ENCODE data around the gene PPM1F. TPM values are rescaled to one million over a fixed set of nuclear protein-coding genes. Genes with fewer than 3 reads are reported as not detected.

The PPM1F gene
- total and polyA plus RNA-seq, 5 donors, result 17.5 to 25.5 (median 20.7) TPM

- DNase-seq (peak in 1 of 3 donors; percentile 34), ATAC-seq (peak in 1 of 2 donors; percentile 5)
- Histone ChIP-seq H3K27ac (ENCODE audit: low read length) (no peak overlapping the region), H3K4me3 (ENCODE audit: low read length) (no peak overlapping the region), H3K27me3 (ENCODE audit: control insufficient read depth, insufficient read depth) (no peaks in the 10 kb centered on the region), H3K4me1 (ENCODE audit: control insufficient read depth, insufficient read depth, low read length) (no peaks in the 10 kb centered on the region), H3K9me3 (ENCODE audit: control insufficient read depth, low read length) (no peaks in the 10 kb centered on the region)
- intact Hi-C loops (cut with DNase I), result loop anchor here in 1 of 4 donors (10.0 kb wide), 1 partner anchor 52 kb away; no protein-coding TSS in a partner anchor
- WGBS, result 71% methylated on average over 16 of the region's 16 CpGs
Measured at GRCh38 chr22:21927174-21927823, 25.3 kb downstream of the PPM1F start.

GRCh38 chr22:21926728-21927127 is 25.9 kb downstream of the PPM1F start:
- Histone ChIP-seq H3K9me3 (ENCODE audit: control insufficient read depth, low read length) (no peaks in the 10 kb centered on the region), H3K4me3 (ENCODE audit: low read length) (no peak overlapping the region), H3K4me1 (ENCODE audit: control insufficient read depth, insufficient read depth, low read length) (no peaks in the 10 kb centered on the region), H3K27ac (ENCODE audit: low read length) (no peak overlapping the region), H3K27me3 (ENCODE audit: control insufficient read depth, insufficient read depth) (no peaks in the 10 kb centered on the region)
- ATAC-seq (no peak), DNase-seq (peak in 1 of 3 donors; percentile 15)
- WGBS, result 84% methylated on average over 4 of the region's 4 CpGs
- intact Hi-C loops (cut with DNase I), result loop anchor here in 1 of 4 donors (10.0 kb wide), 1 partner anchor 52 kb away; no protein-coding TSS in a partner anchor

- Histone ChIP-seq H3K4me1 (ENCODE audit: control insufficient read depth, insufficient read depth, low read length) (no peaks in the 10 kb centered on the region), H3K9me3 (ENCODE audit: control insufficient read depth, low read length) (no peaks in the 10 kb centered on the region), H3K27me3 (ENCODE audit: control insufficient read depth, insufficient read depth) (no peaks in the 10 kb centered on the region), H3K4me3 (ENCODE audit: low read length) (no peak overlapping the region), H3K27ac (ENCODE audit: low read length) (no peak overlapping the region)
- intact Hi-C loops (cut with DNase I), result loop anchor here in 1 of 4 donors (10.0 kb wide), 1 partner anchor 48 kb away; no protein-coding TSS in a partner anchor
- DNase-seq (peak in 1 of 3 donors; percentile 44), ATAC-seq (no peak)
- 94% methylated on average over 21 of the region's 21 CpGs for WGBS
Measured at GRCh38 chr22:21923163-21923561, 29.5 kb downstream of the PPM1F start.

GRCh38 chr22:21922370-21923162 is 30.1 kb downstream of the PPM1F start:
- no peak overlapping the region for H3K27ac ChIP-seq (ENCODE audit: low read length)
- DNase-seq (peak in 1 of 3 donors; percentile 46), ATAC-seq (no peak)
- intact Hi-C loops (cut with DNase I), result loop anchor here in 1 of 4 donors (10.0 kb wide), 1 partner anchor 48 kb away; no protein-coding TSS in a partner anchor
- no peaks in the 10 kb centered on the region for H3K9me3 ChIP-seq (ENCODE audit: control insufficient read depth, low read length)
- 92% methylated on average over 20 of the region's 20 CpGs for WGBS
- H3K27me3 ChIP-seq (ENCODE audit: control insufficient read depth, insufficient read depth), result no peaks in the 10 kb centered on the region
- no peaks in the 10 kb centered on the region for H3K4me1 ChIP-seq (ENCODE audit: control insufficient read depth, insufficient read depth, low read length)
- H3K4me3 ChIP-seq (ENCODE audit: low read length), result no peak overlapping the region

GRCh38 chr22:21921729-21922128 is 30.9 kb downstream of the PPM1F start:
- Histone ChIP-seq H3K27me3 (ENCODE audit: control insufficient read depth, insufficient read depth) (no peaks in the 10 kb centered on the region), H3K9me3 (ENCODE audit: control insufficient read depth, low read length) (no peaks in the 10 kb centered on the region), H3K4me1 (ENCODE audit: control insufficient read depth, insufficient read depth, low read length) (no peaks in the 10 kb centered on the region), H3K4me3 (ENCODE audit: low read length) (no peak overlapping the region), H3K27ac (ENCODE audit: low read length) (no peak overlapping the region)
- WGBS, result 74% methylated on average over 8 of the region's 8 CpGs
- intact Hi-C loops (cut with DNase I), result loop anchor here in 1 of 4 donors (10.0 kb wide), 1 partner anchor 47 kb away; no protein-coding TSS in a partner anchor
- no peak for DNase-seq
- ATAC-seq, result no peak

GRCh38 chr22:21921184-21921721 is 31.4 kb downstream of the PPM1F start:
- ATAC-seq (peak in 1 of 2 donors; percentile 6), DNase-seq (no peak)
- Histone ChIP-seq H3K27ac (ENCODE audit: low read length) (no peak overlapping the region), H3K9me3 (ENCODE audit: control insufficient read depth, low read length) (no peaks in the 10 kb centered on the region), H3K4me1 (ENCODE audit: control insufficient read depth, insufficient read depth, low read length) (no peaks in the 10 kb centered on the region), H3K27me3 (ENCODE audit: control insufficient read depth, insufficient read depth) (no peaks in the 10 kb centered on the region), H3K4me3 (ENCODE audit: low read length) (no peak overlapping the region)
- WGBS, result 81% methylated on average over 13 of the region's 13 CpGs
- intact Hi-C loops (cut with DNase I), result loop anchor here in 1 of 4 donors (10.0 kb wide), 1 partner anchor 46 kb away; no protein-coding TSS in a partner anchor

- Histone ChIP-seq H3K9me3 (ENCODE audit: control insufficient read depth, low read length) (no peaks in the 10 kb centered on the region), H3K4me3 (ENCODE audit: low read length) (no peak overlapping the region), H3K4me1 (ENCODE audit: control insufficient read depth, insufficient read depth, low read length) (no peaks in the 10 kb centered on the region), H3K27ac (ENCODE audit: low read length) (no peak overlapping the region), H3K27me3 (ENCODE audit: control insufficient read depth, insufficient read depth) (no peaks in the 10 kb centered on the region)
- 84% methylated on average over 16 of the region's 16 CpGs for WGBS
- ATAC-seq, result no peak
- no peak for DNase-seq
- intact Hi-C loops (cut with DNase I), result loop anchor here in 1 of 4 donors (10.0 kb wide), 1 partner anchor 46 kb away; no protein-coding TSS in a partner anchor
Measured at GRCh38 chr22:21920341-21921183, 32.1 kb downstream of the PPM1F start.

- 77% methylated on average over 20 of the region's 20 CpGs for WGBS
- intact Hi-C loops (cut with DNase I), result loop anchor here in 1 of 4 donors (10.0 kb wide), 1 partner anchor 45 kb away; no protein-coding TSS in a partner anchor
- no peaks in the 10 kb centered on the region for H3K9me3 ChIP-seq (ENCODE audit: control insufficient read depth, low read length)
- no peaks in the 10 kb centered on the region for H3K4me1 ChIP-seq (ENCODE audit: control insufficient read depth, insufficient read depth, low read length)
- H3K27ac ChIP-seq (ENCODE audit: low read length), result no peak overlapping the region
- no peaks in the 10 kb centered on the region for H3K27me3 ChIP-seq (ENCODE audit: control insufficient read depth, insufficient read depth)
- DNase-seq (no peak), ATAC-seq (no peak)
- no peak overlapping the region for H3K4me3 ChIP-seq (ENCODE audit: low read length)
Measured at GRCh38 chr22:21919526-21920307, 32.9 kb downstream of the PPM1F start.

- intact Hi-C loops (cut with DNase I), result no loop called here
Measured at GRCh38 chr22:21918466-21919185, 34.0 kb downstream of the PPM1F start.

More at GRCh38 chr22:21918466-21919185, 34.0 kb downstream of the PPM1F start:
- no peaks in the 10 kb centered on the region for H3K9me3 ChIP-seq (ENCODE audit: control insufficient read depth, low read length)
- H3K27me3 ChIP-seq (ENCODE audit: control insufficient read depth, insufficient read depth), result no peaks in the 10 kb centered on the region
- DNase-seq (no peak), ATAC-seq (no peak)
- WGBS, result 96% methylated on average over 12 of the region's 12 CpGs
- no peak overlapping the region for H3K4me3 ChIP-seq (ENCODE audit: low read length)
- H3K27ac ChIP-seq (ENCODE audit: low read length), result no peak overlapping the region
- no peaks in the 10 kb centered on the region for H3K4me1 ChIP-seq (ENCODE audit: control insufficient read depth, insufficient read depth, low read length)

Measured in right cardiac atrium (tissue), 5 donors.